Muscle of leg (tissue), 11 donors: ENCODE measurements around the gene DGKI. TPM values are rescaled to one million over a fixed set of nuclear protein-coding genes. Genes with fewer than 3 reads are reported as not detected.
A peak's percentile ranks its signal among the peaks of the same experiment; 100 is the strongest.
"Not testable (repeated sequence)": the region's sequence is repeated elsewhere in the genome, so short reads cannot be mapped to it uniquely, and the experiment has no call there.

ENCODE experiments used
- DNase-seq: peaks from one replicate; pipeline ENCODE4 v3.0.0; 2013
- H3K27ac ChIP-seq: one replicate; pipeline ENCODE4 v1.5.1; 2013; ENCODE audit warnings: mild to moderate bottlenecking, low read length, control low read depth
- H3K27me3 ChIP-seq: one replicate; pipeline ENCODE4 v1.6.1; 2013; ENCODE audit warnings: low read length; ENCODE audit not compliant: control insufficient read depth, insufficient read depth
- H3K36me3 ChIP-seq: one replicate; pipeline ENCODE4 v1.6.1; 2013; ENCODE audit warnings: low read length; ENCODE audit not compliant: control insufficient read depth, insufficient read depth
- H3K4me1 ChIP-seq: one replicate; pipeline ENCODE4 v1.6.1; 2013; ENCODE audit warnings: low read length; ENCODE audit not compliant: control insufficient read depth, insufficient read depth
- H3K4me3 ChIP-seq: one replicate; pipeline ENCODE4 v1.5.1; 2013; ENCODE audit warnings: low read length, control low read depth
- H3K9me3 ChIP-seq: replicated peaks from 2 replicates; pipeline ENCODE4 v1.6.1; 2013; ENCODE audit warnings: low read depth, low read length; ENCODE audit not compliant: control insufficient read depth
- WGBS: methylation state at CpG from one replicate; pipeline ENCODE4 v1.1.5; 2013; ENCODE audit warnings: missing lambda C conversion rate; ENCODE audit not compliant: insufficient coverage; 5-methylcytosine and 5-hydroxymethylcytosine counted together
- polyA plus RNA-seq, 8 donors: library from polyadenylated mRNA; unstranded; fragments of 120-200 nt; gene quantifications; one replicate each; pipeline versions ENCODE4 v1.2.1 to v1.2.3, GENCODE V29; 2013; ENCODE audit warnings: inconsistent platforms in 1 of 8, low replicate concordance in 1 of 8; ENCODE audit not compliant: insufficient read length in 8 of 8, insufficient read depth in 1 of 8
- total RNA-seq: library from RNA; stranded (reverse); fragments of 120-200 nt; gene quantifications from one replicate; pipeline ENCODE4 v1.2.4, GENCODE V29; 2013

DGKI gene
- total and polyA plus RNA-seq, 9 donors, result 0.52 to 1.4 (median 0.70) TPM

GRCh38 chr7:137718355-137718754 lies 128.4 kb downstream of the DGKI start:
- no peaks in the 10 kb centered on the region for H3K36me3 ChIP-seq
- H3K4me3 ChIP-seq, result no peak overlapping the region
- H3K27ac ChIP-seq, result no peak overlapping the region
- H3K4me1 ChIP-seq, result no peaks in the 10 kb centered on the region
- WGBS, result 82% methylated on average over 4 of the region's 4 CpGs
- no peaks in the 10 kb centered on the region for H3K9me3 ChIP-seq
- H3K27me3 ChIP-seq, result no peaks in the 10 kb centered on the region
- no peak for DNase-seq

- 79% methylated on average over 1 of the region's 7 CpGs for WGBS
- H3K27me3 ChIP-seq, result no peaks in the 10 kb centered on the region
- peak overlapping the region; percentile 1 for H3K27ac ChIP-seq
- no peaks in the 10 kb centered on the region for H3K4me1 ChIP-seq
- no peak overlapping the region for H3K4me3 ChIP-seq
- peak; percentile 18 for DNase-seq
- no peaks in the 10 kb centered on the region for H3K36me3 ChIP-seq
- no peaks in the 10 kb centered on the region for H3K9me3 ChIP-seq
Observed at GRCh38 chr7:137717811-137718271, 128.9 kb downstream of the DGKI start.

- no peak overlapping the region for H3K4me3 ChIP-seq
- no peak overlapping the region for H3K27ac ChIP-seq
- DNase-seq, result peak; percentile 9
- H3K9me3 ChIP-seq, result no peaks in the 10 kb centered on the region
- WGBS, result 68% methylated on average over 2 of the region's 3 CpGs
- no peaks in the 10 kb centered on the region for H3K36me3 ChIP-seq
- H3K4me1 ChIP-seq, result no peaks in the 10 kb centered on the region
- no peaks in the 10 kb centered on the region for H3K27me3 ChIP-seq
Observed at GRCh38 chr7:137717045-137717444, 129.7 kb downstream of the DGKI start.

GRCh38 chr7:137716061-137716460 lies 130.7 kb downstream of the DGKI start:
- 83% methylated on average over 3 of the region's 5 CpGs for WGBS

GRCh38 chr7:137715533-137715932 lies 131.2 kb downstream of the DGKI start:
- Histone ChIP-seq H3K4me1 (no peaks in the 10 kb centered on the region), H3K9me3 (no peaks in the 10 kb centered on the region), H3K27me3 (no peaks in the 10 kb centered on the region), H3K4me3 (no peak overlapping the region), H3K27ac (no peak overlapping the region), H3K36me3 (no peaks in the 10 kb centered on the region)
- DNase-seq, result no peak

More at GRCh38 chr7:137716061-137716460, 130.7 kb downstream of the DGKI start:
- H3K4me1 ChIP-seq, result no peaks in the 10 kb centered on the region
- H3K27ac ChIP-seq, result no peak overlapping the region
- H3K27me3 ChIP-seq, result no peaks in the 10 kb centered on the region
- H3K9me3 ChIP-seq, result no peaks in the 10 kb centered on the region
- H3K36me3 ChIP-seq, result no peaks in the 10 kb centered on the region
- H3K4me3 ChIP-seq, result no peak overlapping the region
- DNase-seq, result no peak

GRCh38 chr7:137715121-137715520 lies 131.7 kb downstream of the DGKI start:
- DNase-seq, result no peak
- no peaks in the 10 kb centered on the region for H3K4me1 ChIP-seq
- H3K27me3 ChIP-seq, result no peaks in the 10 kb centered on the region
- H3K36me3 ChIP-seq, result no peaks in the 10 kb centered on the region
- H3K9me3 ChIP-seq, result no peaks in the 10 kb centered on the region
- no peak overlapping the region for H3K27ac ChIP-seq
- no peak overlapping the region for H3K4me3 ChIP-seq
- WGBS, result 86% methylated on average over 1 of the region's 3 CpGs

GRCh38 chr7:137706330-137706729 lies 140.4 kb downstream of the DGKI start:
- not testable (repeated sequence) for H3K27ac ChIP-seq, H3K36me3 ChIP-seq, H3K9me3 ChIP-seq, DNase-seq, H3K4me3 ChIP-seq, H3K27me3 ChIP-seq, H3K4me1 ChIP-seq
- 91% methylated on average over 4 of the region's 5 CpGs for WGBS

- H3K4me3 ChIP-seq, result no peak overlapping the region
- H3K27me3 ChIP-seq, result no peaks in the 10 kb centered on the region
- H3K36me3 ChIP-seq, result no peaks in the 10 kb centered on the region
- no peaks in the 10 kb centered on the region for H3K4me1 ChIP-seq
- H3K9me3 ChIP-seq, result no peaks in the 10 kb centered on the region
- no peak overlapping the region for H3K27ac ChIP-seq
- no peak for DNase-seq
- WGBS, result no CpG with 5 or more reads among the region's 1 CpG
Observed at GRCh38 chr7:137704723-137705122, 142.1 kb downstream of the DGKI start.

GRCh38 chr7:137703291-137704010 lies 143.3 kb downstream of the DGKI start:
- H3K9me3 ChIP-seq, result no peaks in the 10 kb centered on the region
- H3K4me1 ChIP-seq, result no peaks in the 10 kb centered on the region
- WGBS, result 77% methylated on average over 2 of the region's 3 CpGs
- no peaks in the 10 kb centered on the region for H3K36me3 ChIP-seq
- H3K27ac ChIP-seq, result no peak overlapping the region
- H3K4me3 ChIP-seq, result no peak overlapping the region
- no peak for DNase-seq
- H3K27me3 ChIP-seq, result no peaks in the 10 kb centered on the region

GRCh38 chr7:137696988-137697387 lies 149.8 kb downstream of the DGKI start:
- Histone ChIP-seq H3K27me3 (no peaks in the 10 kb centered on the region), H3K4me3 (no peak overlapping the region), H3K36me3 (no peaks in the 10 kb centered on the region), H3K9me3 (no peaks in the 10 kb centered on the region), H3K27ac (no peak overlapping the region), H3K4me1 (no peaks in the 10 kb centered on the region)
- no CpG with 5 or more reads among the region's 1 CpG for WGBS
- no peak for DNase-seq

GRCh38 chr7:137696376-137696775 lies 150.4 kb downstream of the DGKI start:
- Histone ChIP-seq H3K27me3 (no peaks in the 10 kb centered on the region), H3K27ac (no peak overlapping the region), H3K4me3 (no peak overlapping the region), H3K9me3 (no peaks in the 10 kb centered on the region), H3K36me3 (no peaks in the 10 kb centered on the region), H3K4me1 (no peaks in the 10 kb centered on the region)
- no CpG with 5 or more reads among the region's 2 CpGs for WGBS
- DNase-seq, result no peak
